Loucy (cell line): ENCODE results near the gene NPBWR2.

ENCODE experiments used
- H2AFZ ChIP-seq: fragments of 200-600 bp; sonication (generic); 2 replicates; pipeline ENCODE4 v1.6.0; 2016; ENCODE audit warnings: antibody characterized with exemption, mild to moderate bottlenecking, low read length, moderate library complexity
- H3F3A ChIP-seq: fragments of 200-600 bp; 2 replicates; pipeline ENCODE4 v1.6.0; 2016; ENCODE audit warnings: antibody characterized with exemption, low read depth, mild to moderate bottlenecking
- H3K27me3 ChIP-seq: fragments of 200-600 bp; sonication (generic); 2 replicates; pipeline ENCODE4 v1.6.1; 2014; ENCODE audit warnings: low read length, mild to moderate bottlenecking; ENCODE audit not compliant: insufficient read depth, poor library complexity, severe bottlenecking
- H3K36me3 ChIP-seq: fragments of 200-600 bp; sonication (generic); 2 replicates; pipeline ENCODE4 v1.6.1; 2016; ENCODE audit warnings: low read length; ENCODE audit not compliant: insufficient read depth
- H3K4me1 ChIP-seq: fragments of 200-600 bp; sonication (generic); 2 replicates; pipeline ENCODE4 v1.5.1; 2014; ENCODE audit warnings: low read length, mild to moderate bottlenecking; ENCODE audit not compliant: insufficient read depth, poor library complexity, severe bottlenecking
- H3K4me2 ChIP-seq: fragments of 200-600 bp; sonication (generic); 2 replicates; pipeline ENCODE4 v1.6.0; 2014; ENCODE audit warnings: antibody characterized with exemption, low read length, low read depth, mild to moderate bottlenecking; ENCODE audit not compliant: poor library complexity, severe bottlenecking
- H3K4me3 ChIP-seq: fragments of 200-600 bp; sonication (generic); 2 replicates; pipeline ENCODE4 v1.5.1; 2014; ENCODE audit warnings: low read length, mild to moderate bottlenecking, mixed read lengths; ENCODE audit not compliant: poor library complexity, severe bottlenecking
- H3K79me2 ChIP-seq: fragments of 200-600 bp; sonication (generic); 2 replicates; pipeline ENCODE4 v1.6.1; 2014; ENCODE audit warnings: low read length; ENCODE audit not compliant: insufficient read depth
- H3K9ac ChIP-seq: fragments of 200-600 bp; sonication (generic); 2 replicates; pipeline ENCODE4 v1.6.0; 2014; ENCODE audit warnings: mild to moderate bottlenecking, low read depth, low read length, moderate library complexity; ENCODE audit not compliant: poor library complexity, severe bottlenecking
- H3K9me2 ChIP-seq: fragments of 200-600 bp; sonication (generic); replicated peaks from 2 replicates; pipeline ENCODE4 v1.6.1; 2016; ENCODE audit warnings: low read depth, low read length, mixed read lengths
- H3K9me3 ChIP-seq: fragments of 200-600 bp; sonication (generic); 2 replicates; pipeline ENCODE4 v1.6.1; 2014; ENCODE audit warnings: mild to moderate bottlenecking, antibody characterized with exemption, low read length, low read depth; ENCODE audit not compliant: insufficient read depth
- H4K20me1 ChIP-seq: fragments of 200-600 bp; sonication (generic); 2 replicates; pipeline ENCODE4 v1.6.0; 2014; ENCODE audit warnings: antibody characterized with exemption, low read length, mild to moderate bottlenecking; ENCODE audit not compliant: insufficient read depth, poor library complexity, severe bottlenecking
- EZH2phosphoT487 ChIP-seq: fragments of 200-600 bp; IDR thresholded peaks from 2 replicates; pipeline ENCODE4 v1.6.1; 2018; ENCODE audit warnings: antibody characterized with exemption, mild to moderate bottlenecking, moderate library complexity, borderline replicate concordance
- TF ChIP-seq, protein P1 (sequence below): fragments of 200-600 bp; sonication (generic); conservative IDR thresholded peaks from 2 replicates; pipeline ENCODE4 v1.5.1; 2014; ENCODE audit warnings: mild to moderate bottlenecking, antibody characterized with exemption, low read length

The NPBWR2 gene

DNA sequence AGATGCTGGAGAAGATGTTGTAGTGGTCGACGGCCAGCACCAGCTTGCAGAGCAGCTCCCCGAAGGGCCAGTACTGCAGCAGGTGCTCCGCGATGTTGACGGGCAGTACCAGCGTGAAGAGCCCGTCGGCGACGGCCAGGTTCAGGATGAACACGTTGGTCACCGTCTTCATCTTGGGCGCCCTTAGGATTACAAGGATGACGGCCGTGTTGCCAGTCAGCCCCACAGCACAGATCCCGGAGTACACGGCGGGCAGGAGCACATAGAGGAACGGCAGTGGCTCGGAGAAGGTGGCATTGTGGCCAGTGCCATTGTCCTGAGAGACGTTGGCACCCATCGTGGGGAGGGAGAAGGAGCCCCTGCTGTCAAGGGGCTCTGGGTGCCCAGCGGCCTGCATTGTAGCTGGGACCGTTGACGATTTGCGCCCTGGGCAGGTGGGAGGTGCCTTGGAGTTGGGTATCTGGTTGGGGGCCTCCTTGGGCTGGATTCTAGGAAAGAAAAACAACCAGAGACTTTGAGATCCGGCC lies 867 bp downstream of the NPBWR2 start:
- Histone ChIP-seq H3K9me3 (no peaks in the 10 kb centered on the region), H3K9ac (no peak overlapping the region), H3K4me3 (no peak overlapping the region), H3K9me2 (no peaks in the 10 kb centered on the region), H3K4me1 (peaks cover 5% of the 10 kb centered on the region), H3K27me3 (no peaks in the 10 kb centered on the region), H3K4me2 (no peak overlapping the region), H3F3A (no peaks in the 10 kb centered on the region), H3K36me3 (no peaks in the 10 kb centered on the region), H4K20me1 (no peaks in the 10 kb centered on the region), H2AFZ (no peak overlapping the region), H3K79me2 (no peaks in the 10 kb centered on the region)
- no peak for TF ChIP-seq EZH2phosphoT487
- TF ChIP-seq, protein P1, sequence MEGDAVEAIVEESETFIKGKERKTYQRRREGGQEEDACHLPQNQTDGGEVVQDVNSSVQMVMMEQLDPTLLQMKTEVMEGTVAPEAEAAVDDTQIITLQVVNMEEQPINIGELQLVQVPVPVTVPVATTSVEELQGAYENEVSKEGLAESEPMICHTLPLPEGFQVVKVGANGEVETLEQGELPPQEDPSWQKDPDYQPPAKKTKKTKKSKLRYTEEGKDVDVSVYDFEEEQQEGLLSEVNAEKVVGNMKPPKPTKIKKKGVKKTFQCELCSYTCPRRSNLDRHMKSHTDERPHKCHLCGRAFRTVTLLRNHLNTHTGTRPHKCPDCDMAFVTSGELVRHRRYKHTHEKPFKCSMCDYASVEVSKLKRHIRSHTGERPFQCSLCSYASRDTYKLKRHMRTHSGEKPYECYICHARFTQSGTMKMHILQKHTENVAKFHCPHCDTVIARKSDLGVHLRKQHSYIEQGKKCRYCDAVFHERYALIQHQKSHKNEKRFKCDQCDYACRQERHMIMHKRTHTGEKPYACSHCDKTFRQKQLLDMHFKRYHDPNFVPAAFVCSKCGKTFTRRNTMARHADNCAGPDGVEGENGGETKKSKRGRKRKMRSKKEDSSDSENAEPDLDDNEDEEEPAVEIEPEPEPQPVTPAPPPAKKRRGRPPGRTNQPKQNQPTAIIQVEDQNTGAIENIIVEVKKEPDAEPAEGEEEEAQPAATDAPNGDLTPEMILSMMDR: no peak

DNA sequence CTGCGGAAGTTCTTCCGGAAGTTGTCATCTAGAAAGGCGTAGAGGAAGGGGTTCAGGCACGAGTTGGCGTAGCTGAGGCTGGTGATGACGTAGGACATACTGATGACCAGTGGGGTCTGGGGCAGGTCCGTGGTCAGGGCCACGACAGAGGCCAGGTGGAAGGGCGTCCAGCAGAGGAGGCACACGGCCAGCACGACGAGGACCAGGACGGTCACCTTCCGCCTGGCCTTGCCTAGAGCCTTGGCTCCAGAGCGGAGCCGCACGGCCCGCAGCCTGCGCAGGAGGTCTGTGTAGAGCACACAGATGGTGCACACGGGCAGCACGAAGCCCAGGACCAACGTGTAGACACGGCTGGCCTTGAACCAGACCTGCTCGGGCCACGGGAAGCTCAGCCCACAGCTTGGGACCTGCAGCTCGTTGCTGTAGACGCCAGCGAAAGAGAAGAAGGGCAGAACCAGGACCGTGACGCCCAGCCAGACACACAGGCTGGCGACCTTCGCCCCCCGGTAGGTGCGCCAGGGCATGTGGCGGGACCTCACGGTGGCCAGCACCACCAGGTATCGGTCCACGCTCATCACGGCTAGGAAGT lies 1.4 kb downstream of the NPBWR2 start:
- Histone ChIP-seq H3K27me3 (no peaks in the 10 kb centered on the region), H3F3A (no peaks in the 10 kb centered on the region), H4K20me1 (no peaks in the 10 kb centered on the region), H3K79me2 (no peaks in the 10 kb centered on the region), H3K36me3 (no peaks in the 10 kb centered on the region), H3K4me1 (peaks cover 8% of the 10 kb centered on the region), H2AFZ (no peak overlapping the region), H3K9ac (no peak overlapping the region), H3K4me2 (no peak overlapping the region), H3K9me2 (no peaks in the 10 kb centered on the region), H3K9me3 (no peaks in the 10 kb centered on the region), H3K4me3 (no peak overlapping the region)
- TF ChIP-seq, protein P1: no peak
- no peak for TF ChIP-seq EZH2phosphoT487

DNA sequence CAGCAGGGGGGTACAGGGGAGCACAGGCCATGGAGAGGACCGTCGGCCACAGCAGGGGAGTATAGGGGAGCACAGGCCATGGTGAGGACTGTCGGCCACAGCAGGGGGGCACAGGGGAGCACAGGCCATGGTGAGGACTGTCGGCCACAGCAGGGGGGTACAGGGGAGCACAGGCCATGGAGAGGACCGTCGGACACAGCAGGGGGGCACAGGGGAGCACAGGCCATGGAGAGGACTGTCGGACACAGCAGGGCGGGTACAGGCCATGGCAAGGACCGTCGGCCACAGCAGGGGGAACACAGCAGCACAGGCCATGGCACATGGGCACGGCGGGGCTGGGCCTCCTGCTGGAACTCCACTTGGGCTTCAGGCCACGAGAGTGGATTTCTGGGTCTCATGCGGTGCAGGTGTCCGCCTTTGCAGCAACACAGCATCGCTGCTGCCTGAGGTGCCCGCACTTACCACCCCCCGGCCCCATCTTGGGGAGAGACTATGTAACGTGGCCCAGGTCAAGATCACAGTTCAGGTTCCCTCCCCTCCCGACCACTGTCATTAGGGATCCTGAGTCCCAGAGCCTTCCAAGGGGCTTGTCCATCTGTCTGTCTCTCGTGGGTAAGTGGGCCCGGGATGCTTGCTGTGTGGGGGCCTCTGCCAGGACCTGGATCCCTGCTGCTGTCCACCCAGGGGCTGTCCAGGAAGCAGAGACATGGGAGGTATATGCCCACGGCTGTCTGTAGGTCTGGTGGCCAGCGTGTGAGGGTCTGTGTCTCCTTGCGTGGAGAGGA lies 2.5 kb downstream of the NPBWR2 start:
- Histone ChIP-seq H3K27me3 (no peaks in the 10 kb centered on the region), H3K4me3 (no peak overlapping the region), H3K9me3 (no peaks in the 10 kb centered on the region), H4K20me1 (no peaks in the 10 kb centered on the region), H3K4me1 (peaks cover 19% of the 10 kb centered on the region), H3F3A (no peaks in the 10 kb centered on the region), H3K36me3 (no peaks in the 10 kb centered on the region), H3K9me2 (no peaks in the 10 kb centered on the region), H2AFZ (no peak overlapping the region), H3K4me2 (no peak overlapping the region), H3K9ac (no peak overlapping the region), H3K79me2 (no peaks in the 10 kb centered on the region)
- TF ChIP-seq, protein P1: no peak
- TF ChIP-seq EZH2phosphoT487: no peak
